Activated CD4-positive, CD25-positive, alpha-beta regulatory T cell treated with anti-CD3 and anti-CD28 coated beads, Interleukin-2, amount 50 U/mL, for 24 hours (primary cell): ENCODE results near the gene WASHC1.
"Not testable (repeated sequence)": the region's sequence is repeated elsewhere in the genome, so short reads cannot be mapped to it uniquely, and the experiment has no call there.

Source experiments
- ATAC-seq, 2 donors: fragments of 150-1000 bp; cut with Tn5 transposase; one replicate each; pipeline ENCODE4 v1.10.0; 2021; ENCODE audit warnings: mild to moderate bottlenecking in 1 of 2, moderate library complexity in 1 of 2

The WASHC1 gene

DNA sequence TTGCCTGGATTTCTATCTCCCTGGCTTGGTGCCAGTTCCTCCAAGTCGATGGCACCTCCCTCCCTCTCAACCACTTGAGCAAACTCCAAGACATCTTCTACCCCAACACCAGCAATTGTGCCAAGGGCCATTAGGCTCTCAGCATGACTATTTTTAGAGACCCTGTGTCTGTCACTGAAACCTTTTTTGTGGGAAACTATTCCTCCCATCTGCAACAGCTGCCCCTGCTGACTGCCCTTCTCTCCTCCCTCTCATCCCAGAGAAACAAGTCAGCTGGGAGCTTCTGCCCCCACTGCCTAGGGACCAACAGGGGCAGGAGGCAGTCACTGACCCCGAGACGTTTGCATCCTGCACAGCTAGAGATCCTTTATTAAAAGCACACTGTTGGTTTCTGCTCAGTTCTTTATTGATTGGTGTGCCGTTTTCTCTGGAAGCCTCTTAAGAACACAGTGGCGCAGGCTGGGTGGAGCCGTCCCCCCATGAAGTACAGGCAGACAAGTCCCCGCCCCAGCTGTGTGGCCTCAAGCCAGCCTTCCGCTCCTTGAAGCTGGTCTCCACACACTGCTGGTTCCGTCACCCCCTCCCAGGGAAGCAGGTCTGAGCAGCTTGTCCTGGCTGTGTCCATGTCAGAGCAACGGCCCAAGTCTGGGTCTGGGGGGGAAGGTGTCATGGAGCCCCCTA, 15.0 kb downstream of the WASHC1 start:
- ATAC-seq: not testable (repeated sequence)

DNA sequence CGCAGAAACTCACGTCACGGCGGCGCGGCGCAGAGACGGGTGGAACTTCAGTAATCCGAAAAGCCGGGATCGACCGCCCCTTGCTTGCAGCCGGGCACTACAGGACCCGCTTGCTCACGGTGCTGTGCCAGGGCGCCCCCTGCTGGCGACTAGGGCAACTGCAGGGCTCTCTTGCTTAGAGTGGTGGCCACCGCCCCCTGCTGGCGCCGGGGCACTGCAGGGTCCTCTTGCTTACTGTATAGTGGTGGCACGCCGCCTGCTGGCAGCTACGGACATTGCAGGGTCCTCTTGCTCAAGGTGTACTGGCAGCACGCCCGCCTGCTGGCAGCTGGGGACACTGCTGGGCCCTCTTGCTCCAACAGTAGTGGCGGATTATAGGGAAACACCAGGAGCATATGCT, 18.1 kb downstream of the WASHC1 start:
- ATAC-seq: not testable (repeated sequence)

DNA sequence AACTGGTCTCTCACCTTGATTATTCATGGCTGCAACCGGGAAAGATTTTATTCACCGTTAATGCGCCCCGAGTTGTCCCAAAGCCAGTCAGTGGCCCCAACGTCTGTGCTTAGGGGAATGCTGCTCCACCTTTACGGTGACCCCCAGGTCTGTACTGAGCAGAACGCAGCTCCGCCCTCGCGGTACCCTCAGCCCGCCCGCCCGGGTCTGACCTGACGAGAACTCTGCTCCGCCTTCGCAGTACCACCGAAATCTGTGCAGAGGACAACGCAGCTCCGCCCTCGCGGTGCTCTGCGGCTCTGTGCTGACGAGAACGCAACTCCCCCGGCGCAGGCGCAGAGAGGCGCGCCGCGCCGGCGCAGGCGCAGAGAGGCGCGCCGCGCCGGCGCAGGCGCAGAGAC, 18.6 kb downstream of the WASHC1 start:
- ATAC-seq: not testable (repeated sequence)

DNA sequence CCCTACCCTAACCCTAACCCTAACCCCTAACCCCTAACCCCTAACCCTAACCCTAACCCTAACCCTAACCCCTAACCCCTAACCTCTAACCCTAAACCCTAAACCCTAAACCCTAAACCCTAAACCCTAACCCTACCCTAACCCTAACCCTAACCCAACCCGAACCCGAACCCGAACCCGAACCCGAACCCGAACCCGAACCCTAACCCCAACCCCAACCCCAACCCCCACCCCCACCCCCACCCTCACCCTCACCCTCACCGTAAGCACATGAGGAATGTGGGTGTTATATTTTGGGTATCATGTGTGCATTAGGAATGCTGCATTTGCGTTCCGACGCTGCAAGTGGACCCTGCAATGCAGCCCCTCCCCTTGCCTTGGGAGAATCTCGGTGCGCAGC, 19.0 kb downstream of the WASHC1 start:
- ATAC-seq: not testable (repeated sequence)
